Pancreas (tissue), 10 donors: ENCODE measurements around the gene REM2. TPM values are rescaled to one million over a fixed set of nuclear protein-coding genes. Genes with fewer than 3 reads are reported as not detected.

Source experiments
- ATAC-seq, 4 donors: fragments of 200-7000 bp; cut with Tn5 transposase; one replicate each; pipeline versions ENCODE4 v1.8.0 to v1.9.1; 2020; ENCODE audit warnings: mild to moderate bottlenecking in 4 of 4, moderate library complexity in 4 of 4
- DNase-seq, 6 donors: peaks; one replicate each; pipeline ENCODE4 v3.0.0-alpha.2; 2020
- FAIRE-seq: peaks from 2 replicates; lab custom pipeline; 2012; peaks lifted over from hg19 to GRCh38; lab: Jason Lieb, UNC
- H3K27ac ChIP-seq, 4 donors: fragments of 200-600 bp; sonication (generic); 1 replicate in 3 of 4; 2 replicates in 1 of 4; pipeline versions ENCODE4 v1.5.0 to v1.8.0; 2020
- H3K27me3 ChIP-seq, 4 donors: fragments of 200-600 bp; one replicate each; pipeline ENCODE4 v1.8.0; 2021
- H3K36me3 ChIP-seq, 3 donors: fragments of 200-600 bp; sonication (generic) in 1 of 3; one replicate each; pipeline versions ENCODE4 v1.5.0 to v1.8.0; 2020 to 2021
- H3K4me1 ChIP-seq, 3 donors: fragments of 200-600 bp; one replicate each; pipeline ENCODE4 v1.8.0; 2021
- H3K4me3 ChIP-seq, 4 donors: fragments of 200-600 bp; sonication (generic) in 2 of 4; one replicate each; pipeline versions ENCODE4 v1.5.0 to v1.8.0; 2020 to 2021
- H3K9me3 ChIP-seq, 4 donors: fragments of 200-600 bp; one replicate each; pipeline ENCODE4 v1.8.0; 2021
- CTCF ChIP-seq, 4 donors: fragments of 200-600 bp; sonication (generic) in 3 of 4; IDR thresholded peaks; one replicate each; pipeline versions ENCODE4 v1.5.0 to v1.8.0; 2021; ENCODE audit warnings: antibody characterized with exemption in 4 of 4
- WGBS, 2 donors: extraction: QIAGEN DNeasy Blood & Tissue Kit; methylation state at CpG; one replicate each; pipeline ENCODE4 v1.1.7; 2013; 5-methylcytosine and 5-hydroxymethylcytosine counted together
- intact Hi-C, 3 donors: fragments of 100-400 bp; cut with DNase I; formaldehyde crosslinking; loops; one replicate each; pipeline versions ENCODE4 v1.11.1 to v1.14.2; 2022
- polyA plus RNA-seq, 2 donors: library from polyadenylated mRNA; stranded (reverse); fragments of 200-250 nt; gene quantifications; one replicate each; pipeline ENCODE4 v1.2.3, GENCODE V29; 2013
- total RNA-seq, 6 donors: library from RNA; stranded (reverse); fragmentation: NEBNext Ultra II Directional in 4 of 6; extraction: Animal tissue kit (Norgen Biotek cat#: 25700) in 4 of 6; gene quantifications; one replicate each; pipeline versions ENCODE4 v1.2.1 to v1.2.4, GENCODE V29; 2021 to 2023
- donor health status: healthy with polysubstance abuse.
- donor health status: DM: no; HTN: no; CAD: no; lungs with moderate emphysema.
- donor health status: DM: no; HTN: no; CAD: no.
- donor health status: control.
- donor health status: control.
- donor health status: Bipolar disorder and iron deficiency.
- donor health status: DM: yes; HTN: yes; CAD: no.
- donor health status: DM: no; HTN: no; CAD: no.
- donor health status: DM: no; HTN: no; CAD: no.
- donor health status: DM: yes; HTN: yes; CAD: no.

REM2 gene
- total and polyA plus RNA-seq, 8 donors = 0.16 to 2.5 (median 0.38) TPM; not detected in 1

- H3K27ac ChIP-seq = peak within 1 kb of the TSS; percentile 98 to 100 (median 99)
- no peaks in the 10 kb centered on the region for H3K27me3 ChIP-seq
- intact Hi-C loops = no loop called here
- 0 to 1% methylated on average over 46 of the region's 46 CpGs for WGBS, 2 donors
- H3K4me1 ChIP-seq = peaks cover 0 to 16% (median 0%) of the 10 kb centered on the region in 3 donors
- H3K36me3 ChIP-seq = peaks cover 2 to 18% (median 15%) of the 10 kb centered on the region in 3 donors
- DNase-seq (peak; percentile 99 to 100 (median 100)), FAIRE-seq (peak; percentile 93), ATAC-seq (peak; percentile 90 to 97 (median 94))
- TF ChIP-seq CTCF (IDR thresholded peaks at IDR 0.05) = no peak
- H3K4me3 ChIP-seq = peak within 1 kb of the TSS; percentile 49 to 77 (median 74)
- H3K9me3 ChIP-seq = no peaks in the 10 kb centered on the region
These were observed 36.0 kb downstream of the REM2 start, which contains the start of gene RBM23 for GRCh38 chr14:22918804-22919600. TSS of gene RBM23 (minus strand) at chr14:22919149.

GRCh38 chr14:22919601-22919921 is 36.5 kb downstream of the REM2 start:
- FAIRE-seq = no peak
- H3K4me3 ChIP-seq = peak overlapping the region in 3 of 4 donors; percentile 11 to 77 (median 76)
- peaks cover 5 to 23% (median 20%) of the 10 kb centered on the region in 3 donors for H3K36me3 ChIP-seq
- no peaks in the 10 kb centered on the region for H3K9me3 ChIP-seq
- H3K4me1 ChIP-seq = peaks cover 0 to 16% (median 0%) of the 10 kb centered on the region in 3 donors
- 5 to 6% methylated on average over 10 of the region's 10 CpGs for WGBS, 2 donors
- no peak for DNase-seq
- H3K27ac ChIP-seq = peak overlapping the region; percentile 37 to 100 (median 80)
- peak in 1 of 4 donors; percentile 0 for ATAC-seq
- intact Hi-C loops = no loop called here
- no peak for TF ChIP-seq CTCF (IDR thresholded peaks at IDR 0.05)
- no peaks in the 10 kb centered on the region for H3K27me3 ChIP-seq

GRCh38 chr14:22920697-22921096 is 37.7 kb downstream of the REM2 start:
- H3K9me3 ChIP-seq = no peaks in the 10 kb centered on the region
- TF ChIP-seq CTCF (IDR thresholded peaks at IDR 0.05) = no peak
- H3K36me3 ChIP-seq = peaks cover 5 to 29% (median 21%) of the 10 kb centered on the region in 3 donors
- intact Hi-C loops = no loop called here
- H3K27me3 ChIP-seq = no peaks in the 10 kb centered on the region
- peaks cover 0 to 16% (median 0%) of the 10 kb centered on the region in 3 donors for H3K4me1 ChIP-seq
- H3K27ac ChIP-seq = no peak overlapping the region
- H3K4me3 ChIP-seq = no peak overlapping the region
- no peak for ATAC-seq
- 89 to 91% methylated on average over 6 of the region's 6 CpGs for WGBS, 2 donors
- DNase-seq = no peak
- no peak for FAIRE-seq

GRCh38 chr14:22922294-22922693 is 39.3 kb downstream of the REM2 start:
- Histone ChIP-seq H3K4me1 (peaks cover 0 to 4% (median 0%) of the 10 kb centered on the region in 3 donors), H3K27me3 (no peaks in the 10 kb centered on the region), H3K36me3 (peaks cover 5 to 29% (median 21%) of the 10 kb centered on the region in 3 donors), H3K4me3 (no peak overlapping the region), H3K9me3 (no peaks in the 10 kb centered on the region), H3K27ac (no peak overlapping the region)
- intact Hi-C loops = no loop called here
- TF ChIP-seq CTCF (IDR thresholded peaks at IDR 0.05) = no peak
- no peak for FAIRE-seq
- ATAC-seq = no peak
- DNase-seq = no peak
- 82 to 85% methylated on average over 2 of the region's 2 CpGs for WGBS, 2 donors

- no peaks in the 10 kb centered on the region for H3K27me3 ChIP-seq
- no peak for TF ChIP-seq CTCF (IDR thresholded peaks at IDR 0.05)
- WGBS, 2 donors = 96% methylated on average over 5 of the region's 5 CpGs
These were observed 40.7 kb downstream of the REM2 start for GRCh38 chr14:22923746-22924145.

More at GRCh38 chr14:22923746-22924145, 40.7 kb downstream of the REM2 start:
- Histone ChIP-seq H3K9me3 (no peaks in the 10 kb centered on the region), H3K27ac (no peak overlapping the region), H3K4me3 (no peak overlapping the region), H3K36me3 (peaks cover 5 to 29% (median 21%) of the 10 kb centered on the region in 3 donors), H3K4me1 (peaks cover 0 to 14% (median 3%) of the 10 kb centered on the region in 3 donors)
- DNase-seq = no peak
- no peak for ATAC-seq
- intact Hi-C loops = no loop called here
- no peak for FAIRE-seq
